Trophoblast cell (in vitro differentiated cells and primary cell): ENCODE data around the gene COMMD10.
A peak's percentile ranks its signal among the peaks of the same experiment; 100 is the strongest.

Source experiments
- DNase-seq, 2 donors: peaks; one replicate each; pipeline ENCODE4 v3.0.0-alpha.2; 2016
- H2AFZ ChIP-seq: 2 replicates; pipeline ENCODE4 v1.6.1; 2013; ENCODE audit warnings: low read length, moderate library complexity, mild to moderate bottlenecking; ENCODE audit not compliant: insufficient read depth, poor library complexity
- H2AK5ac ChIP-seq: 2 replicates; pipeline ENCODE4 v1.6.1; 2013; ENCODE audit warnings: mild to moderate bottlenecking, low read length
- H2BK120ac ChIP-seq: 2 replicates; pipeline ENCODE4 v1.6.1; 2013; ENCODE audit warnings: low read length, mild to moderate bottlenecking, moderate library complexity; ENCODE audit not compliant: insufficient read depth, poor library complexity
- H2BK12ac ChIP-seq: 2 replicates; pipeline ENCODE4 v1.6.1; 2013; ENCODE audit warnings: mild to moderate bottlenecking, low read length, moderate library complexity
- H2BK5ac ChIP-seq: 2 replicates; pipeline ENCODE4 v1.6.1; 2013; ENCODE audit warnings: low read length, low read depth, moderate library complexity, mild to moderate bottlenecking; ENCODE audit not compliant: poor library complexity
- H3K14ac ChIP-seq: 2 replicates; pipeline ENCODE4 v1.6.1; 2013; ENCODE audit warnings: mild to moderate bottlenecking, low read length
- H3K18ac ChIP-seq: 2 replicates; pipeline ENCODE4 v1.6.1; 2013; ENCODE audit warnings: mild to moderate bottlenecking, low read length
- H3K23ac ChIP-seq: 2 replicates; pipeline ENCODE4 v1.6.1; 2013; ENCODE audit warnings: low read length
- H3K27ac ChIP-seq: 2 replicates; pipeline ENCODE4 v1.5.1; 2013; ENCODE audit warnings: low read depth, mild to moderate bottlenecking, inconsistent platforms, low read length, moderate library complexity
- H3K27me3 ChIP-seq: 2 replicates; pipeline ENCODE4 v1.6.1; 2013; ENCODE audit warnings: inconsistent platforms, mild to moderate bottlenecking, low read length, moderate library complexity; ENCODE audit not compliant: insufficient read depth
- H3K36me3 ChIP-seq, 2 experiments: 1 replicate in 1 of 2; 2 replicates in 1 of 2; pipeline ENCODE4 v1.6.1; 2013; ENCODE audit warnings: low read length in 2 of 2, mild to moderate bottlenecking in 2 of 2, moderate library complexity in 1 of 2; ENCODE audit not compliant: insufficient read depth in 2 of 2, control insufficient read depth in 1 of 2
- H3K4ac ChIP-seq: 2 replicates; pipeline ENCODE4 v1.6.1; 2013; ENCODE audit warnings: low read depth, mild to moderate bottlenecking, low read length, moderate library complexity
- H3K4me1 ChIP-seq, 2 experiments: 1 replicate in 1 of 2; 2 replicates in 1 of 2; pipeline ENCODE4 v1.6.1; 2013; ENCODE audit warnings: low read length in 2 of 2, mild to moderate bottlenecking in 2 of 2, moderate library complexity in 1 of 2; ENCODE audit not compliant: insufficient read depth in 2 of 2, control insufficient read depth in 1 of 2
- H3K4me2 ChIP-seq: 2 replicates; pipeline ENCODE4 v1.6.1; 2013; ENCODE audit warnings: inconsistent platforms, mild to moderate bottlenecking, low read length, moderate library complexity
- H3K4me3 ChIP-seq: 2 replicates; pipeline ENCODE4 v1.5.1; 2013; ENCODE audit warnings: mild to moderate bottlenecking, low read depth, low read length, inconsistent platforms
- H3K79me1 ChIP-seq: one replicate; pipeline ENCODE4 v1.6.1; 2013; ENCODE audit warnings: low read length
- H3K79me2 ChIP-seq: 2 replicates; pipeline ENCODE4 v1.6.1; 2013; ENCODE audit warnings: low read length, mild to moderate bottlenecking; ENCODE audit not compliant: control insufficient read depth, insufficient read depth, poor library complexity
- H3K9ac ChIP-seq: 2 replicates; pipeline ENCODE4 v1.6.1; 2013; ENCODE audit warnings: mild to moderate bottlenecking, low read length
- H3K9me3 ChIP-seq: 2 replicates; pipeline ENCODE4 v1.6.1; 2013; ENCODE audit warnings: low read depth, mild to moderate bottlenecking, control low read depth, inconsistent platforms, low read length; ENCODE audit not compliant: insufficient read depth
- H4K12ac ChIP-seq: 2 replicates; pipeline ENCODE4 v1.6.1; 2013; ENCODE audit warnings: low read depth, mild to moderate bottlenecking, low read length, moderate library complexity
- H4K8ac ChIP-seq: 2 replicates; pipeline ENCODE4 v1.6.1; 2013; ENCODE audit warnings: low read depth, mild to moderate bottlenecking, low read length, moderate library complexity
- H4K91ac ChIP-seq: one replicate; pipeline ENCODE4 v1.6.1; 2013; ENCODE audit warnings: low read depth, mild to moderate bottlenecking, low read length, moderate library complexity
- WGBS: extraction: QIAGEN DNeasy Blood & Tissue Kit; methylation state at CpG from one replicate; pipeline ENCODE4 v1.1.7; 2013; ENCODE audit warnings: missing lambda C conversion rate; ENCODE audit not compliant: insufficient read length, insufficient coverage; ENCODE audit errors: extremely low coverage; 5-methylcytosine and 5-hydroxymethylcytosine counted together

Gene COMMD10

GRCh38 chr5:116058346-116058936 lies 26.4 kb upstream of the COMMD10 start:
- Histone ChIP-seq H4K8ac (no peak overlapping the region), H3K4me1 (no peaks in the 10 kb centered on the region), H3K4me2 (no peak overlapping the region), H3K9ac (no peak overlapping the region), H3K79me2 (no peaks in the 10 kb centered on the region), H3K79me1 (no peaks in the 10 kb centered on the region), H3K14ac (no peak overlapping the region), H3K4me3 (no peak overlapping the region), H2BK12ac (no peak overlapping the region), H2BK120ac (no peak overlapping the region), H3K23ac (no peak overlapping the region), H3K18ac (no peak overlapping the region), H3K9me3 (no peaks in the 10 kb centered on the region), H3K36me3 (no peaks in the 10 kb centered on the region), H2AFZ (no peak overlapping the region), H3K27me3 (no peaks in the 10 kb centered on the region), H3K27ac (no peak overlapping the region), H4K91ac (no peak overlapping the region), H4K12ac (no peak overlapping the region), H2BK5ac (no peak overlapping the region), H2AK5ac (no peak overlapping the region), H3K4ac (no peak overlapping the region)
- no CpG with 5 or more reads among the region's 13 CpGs for WGBS
- DNase-seq = no peak

- DNase-seq = peak in 1 of 2 donors; percentile 31
- Histone ChIP-seq H3K9ac (no peak overlapping the region), H2BK12ac (no peak overlapping the region), H2BK120ac (no peak overlapping the region), H3K18ac (no peak overlapping the region), H3K14ac (no peak overlapping the region), H3K9me3 (no peaks in the 10 kb centered on the region), H4K12ac (no peak overlapping the region), H3K27ac (no peak overlapping the region), H3K4ac (no peak overlapping the region), H3K4me1 (no peaks in the 10 kb centered on the region), H4K8ac (no peak overlapping the region), H3K27me3 (no peaks in the 10 kb centered on the region), H2AK5ac (no peak overlapping the region), H3K79me1 (no peaks in the 10 kb centered on the region), H3K4me2 (no peak overlapping the region), H3K79me2 (no peaks in the 10 kb centered on the region), H3K23ac (no peak overlapping the region), H3K36me3 (no peaks in the 10 kb centered on the region), H2AFZ (no peak overlapping the region), H3K4me3 (no peak overlapping the region), H4K91ac (no peak overlapping the region), H2BK5ac (no peak overlapping the region)
- whole genome bisulfite sequencing = no CpG with 5 or more reads among the region's 2 CpGs
Measured at GRCh38 chr5:116062352-116062751, 22.5 kb upstream of the COMMD10 start.

GRCh38 chr5:116063950-116064349 lies 20.9 kb upstream of the COMMD10 start:
- Histone ChIP-seq H3K23ac (no peak overlapping the region), H3K4ac (no peak overlapping the region), H3K9ac (no peak overlapping the region), H4K12ac (no peak overlapping the region), H3K79me2 (no peaks in the 10 kb centered on the region), H3K9me3 (no peaks in the 10 kb centered on the region), H4K91ac (no peak overlapping the region), H2BK5ac (no peak overlapping the region), H3K4me2 (no peak overlapping the region), H3K14ac (no peak overlapping the region), H3K27ac (no peak overlapping the region), H2BK120ac (no peak overlapping the region), H2AK5ac (no peak overlapping the region), H3K4me3 (no peak overlapping the region), H3K18ac (no peak overlapping the region), H2BK12ac (no peak overlapping the region), H3K79me1 (no peaks in the 10 kb centered on the region), H2AFZ (no peak overlapping the region), H3K27me3 (no peaks in the 10 kb centered on the region), H3K36me3 (no peaks in the 10 kb centered on the region), H3K4me1 (no peaks in the 10 kb centered on the region), H4K8ac (no peak overlapping the region)
- DNase-seq = no peak
- no CpG with 5 or more reads among the region's 3 CpGs for WGBS

- no peak overlapping the region for H4K8ac ChIP-seq
- H2BK12ac ChIP-seq = no peak overlapping the region
- DNase-seq = peak in 1 of 2 donors; percentile 81
- no peak overlapping the region for H2BK5ac ChIP-seq
- no peak overlapping the region for H4K91ac ChIP-seq
- no peaks in the 10 kb centered on the region for H3K36me3 ChIP-seq
- no peak overlapping the region for H3K14ac ChIP-seq
- no peak overlapping the region for H3K4me2 ChIP-seq
- no peaks in the 10 kb centered on the region for H3K27me3 ChIP-seq
- H3K23ac ChIP-seq = no peak overlapping the region
- no peak overlapping the region for H2AFZ ChIP-seq
- H3K4me1 ChIP-seq = no peaks in the 10 kb centered on the region
- H3K18ac ChIP-seq = no peak overlapping the region
- no peak overlapping the region for H3K4ac ChIP-seq
- H2BK120ac ChIP-seq = no peak overlapping the region
- no peaks in the 10 kb centered on the region for H3K79me1 ChIP-seq
- no peaks in the 10 kb centered on the region for H3K9me3 ChIP-seq
- no peak overlapping the region for H2AK5ac ChIP-seq
- H3K4me3 ChIP-seq = no peak overlapping the region
- WGBS = no CpG with 5 or more reads among the region's 4 CpGs
- no peaks in the 10 kb centered on the region for H3K79me2 ChIP-seq
- no peak overlapping the region for H4K12ac ChIP-seq
- H3K27ac ChIP-seq = no peak overlapping the region
- H3K9ac ChIP-seq = no peak overlapping the region
Measured at GRCh38 chr5:116068028-116068632, 16.7 kb upstream of the COMMD10 start.
